OCI-LY7 (cell line): ENCODE data around the gene ADARB2. TPM values are rescaled to one million over a fixed set of nuclear protein-coding genes. Genes with fewer than 3 reads are reported as not detected.

Experiments used
- BruUV-seq: library from RNA; stranded (reverse); fragments of 400-500 nt; replicated peaks from 2 replicates; lab custom pipeline; 2021; lab: Mats Ljungman, UMichigan
- CTCF ChIA-PET: fragments of 300-600 bp; sonication (Branson Sonifier 250); formaldehyde crosslinking; loops from one replicate; lab custom pipeline; 2022; ENCODE audit warnings: antibody characterized with exemption; ENCODE audit not compliant: unreplicated experiment; lab: Charles Lee
- POLR2A ChIA-PET: fragments of 300-600 bp; sonication (Branson Sonifier 250); formaldehyde crosslinking; loops from one replicate; lab custom pipeline; 2022; ENCODE audit warnings: antibody characterized with exemption; lab: Charles Lee
- DNase-seq: peaks from one replicate; pipeline ENCODE4 v3.0.0-alpha.2; 2015; ENCODE audit warnings: low spot score
- H2AFZ ChIP-seq: fragments of 200-600 bp; sonication (generic), shearing (Covaris generic); 2 replicates; pipeline ENCODE4 v1.6.1; 2014; ENCODE audit warnings: mild to moderate bottlenecking, antibody characterized with exemption, low read length, moderate library complexity
- H3K27ac ChIP-seq: fragments of 200-600 bp; sonication (generic); 2 replicates; pipeline ENCODE4 v1.5.1; 2014; ENCODE audit warnings: mixed run types, low read depth, mild to moderate bottlenecking, moderate library complexity, low read length, inconsistent platforms; ENCODE audit not compliant: poor library complexity, severe bottlenecking
- H3K36me3 ChIP-seq: fragments of 200-600 bp; sonication (generic); 2 replicates; pipeline ENCODE4 v1.6.1; 2014; ENCODE audit warnings: mild to moderate bottlenecking, antibody characterized with exemption, low read length, moderate library complexity, mixed read lengths; ENCODE audit not compliant: insufficient read depth
- H3K4me1 ChIP-seq: fragments of 200-600 bp; sonication (generic); 2 replicates; pipeline ENCODE4 v1.5.1; 2014; ENCODE audit warnings: mild to moderate bottlenecking, low read length; ENCODE audit not compliant: insufficient read depth, poor library complexity, severe bottlenecking
- H3K4me2 ChIP-seq: fragments of 200-600 bp; sonication (generic); 2 replicates; pipeline ENCODE4 v1.6.1; 2014; ENCODE audit warnings: mild to moderate bottlenecking, low read length
- H3K4me3 ChIP-seq: fragments of 200-600 bp; sonication (generic); 2 replicates; pipeline ENCODE4 v1.5.1; 2014; ENCODE audit warnings: mild to moderate bottlenecking, low read depth, low read length; ENCODE audit not compliant: poor library complexity, severe bottlenecking
- H3K79me2 ChIP-seq: fragments of 200-600 bp; sonication (generic); 2 replicates; pipeline ENCODE4 v1.6.1; 2016; ENCODE audit warnings: low read depth, mild to moderate bottlenecking, low read length, moderate library complexity, mixed read lengths; ENCODE audit not compliant: insufficient read depth
- H3K9me2 ChIP-seq: fragments of 200-600 bp; sonication (generic); 2 replicates; pipeline ENCODE4 v1.6.1; 2016; ENCODE audit warnings: mild to moderate bottlenecking, low read length, mixed read lengths; ENCODE audit not compliant: insufficient read depth
- H3K9me3 ChIP-seq: fragments of 200-600 bp; sonication (generic); 2 replicates; pipeline ENCODE4 v1.6.1; 2014; ENCODE audit warnings: mild to moderate bottlenecking, mixed run types, low read length, mixed read lengths
- H4K20me1 ChIP-seq: fragments of 200-600 bp; sonication (generic); 2 replicates; pipeline ENCODE4 v1.6.1; 2014; ENCODE audit warnings: mild to moderate bottlenecking, antibody characterized with exemption, low read length, moderate library complexity, mixed read lengths; ENCODE audit not compliant: insufficient read depth
- EZH2phosphoT487 ChIP-seq: fragments of 200-600 bp; sonication (generic); IDR thresholded peaks from 2 replicates; pipeline ENCODE4 v1.6.1; 2018; ENCODE audit warnings: low read depth, borderline replicate concordance, mild to moderate bottlenecking, mixed run types, antibody characterized with exemption, low read length, moderate library complexity, mixed read lengths
- intact Hi-C: fragments of 100-400 bp; cut with micrococcal nuclease; formaldehyde crosslinking; loops from one replicate; pipeline ENCODE4 v1.10.0; 2022; ENCODE audit not compliant: unreplicated experiment
- total RNA-seq, 2 experiments: library from RNA; depleted of rRNA in 1 of 2; stranded (reverse); fragments of >200 nt in 1 of 2; shearing (Covaris generic) in 1 of 2; gene quantifications; 2 replicates each; pipeline ENCODE4 v1.2.3, GENCODE V29; 2014 to 2022
- TF ChIP-seq, protein P1 (sequence below): fragments of 200-600 bp; sonication (generic); conservative IDR thresholded peaks from 2 replicates; pipeline ENCODE4 v1.5.1; 2014; ENCODE audit warnings: mild to moderate bottlenecking, antibody characterized with exemption, low read length, moderate library complexity, mixed read lengths

The ADARB2 gene
- total RNA-seq, 2 experiments from 2014 or later, result 0.03 TPM; not detected in 1

DNA sequence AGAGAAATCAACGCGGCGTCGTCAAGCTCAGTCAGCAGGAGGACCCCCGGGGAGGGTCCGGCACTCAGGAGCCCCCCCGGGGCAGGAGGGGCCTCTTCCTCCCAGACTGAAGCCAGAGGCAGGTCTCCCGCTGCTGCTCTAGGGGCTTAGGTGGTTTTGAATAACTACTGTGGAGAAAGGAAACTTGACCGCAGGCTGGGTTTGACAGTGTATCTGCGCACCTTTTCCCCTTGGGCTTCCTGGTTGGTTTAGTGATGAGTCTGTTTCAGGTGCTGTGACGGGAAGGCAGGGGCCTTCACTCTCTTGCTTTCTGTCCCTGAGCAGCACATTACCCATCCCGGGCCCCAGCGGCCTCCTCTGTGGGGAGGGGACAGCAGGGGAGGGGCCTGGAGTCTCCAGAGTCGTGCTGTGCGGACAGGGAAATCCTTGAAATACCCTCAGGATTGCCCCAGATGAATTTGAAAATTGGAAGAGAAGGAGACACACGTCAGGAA lies 262.2 kb downstream of the ADARB2 start:
- no peak overlapping the region for H2AFZ ChIP-seq
- H3K9me3 ChIP-seq, result no peaks in the 10 kb centered on the region
- ChIA-PET POLR2A (no interaction called here), CTCF (no interaction called here)
- no peak overlapping the region for H3K4me3 ChIP-seq
- H3K79me2 ChIP-seq, result no peaks in the 10 kb centered on the region
- no peaks in the 10 kb centered on the region for H3K9me2 ChIP-seq
- H3K4me1 ChIP-seq, result peaks cover 8% of the 10 kb centered on the region
- peak overlapping the region; percentile 17; the same call in 1 of the 2 replicates for H3K4me2 ChIP-seq
- no peak for TF ChIP-seq EZH2phosphoT487
- TF ChIP-seq, protein P1, sequence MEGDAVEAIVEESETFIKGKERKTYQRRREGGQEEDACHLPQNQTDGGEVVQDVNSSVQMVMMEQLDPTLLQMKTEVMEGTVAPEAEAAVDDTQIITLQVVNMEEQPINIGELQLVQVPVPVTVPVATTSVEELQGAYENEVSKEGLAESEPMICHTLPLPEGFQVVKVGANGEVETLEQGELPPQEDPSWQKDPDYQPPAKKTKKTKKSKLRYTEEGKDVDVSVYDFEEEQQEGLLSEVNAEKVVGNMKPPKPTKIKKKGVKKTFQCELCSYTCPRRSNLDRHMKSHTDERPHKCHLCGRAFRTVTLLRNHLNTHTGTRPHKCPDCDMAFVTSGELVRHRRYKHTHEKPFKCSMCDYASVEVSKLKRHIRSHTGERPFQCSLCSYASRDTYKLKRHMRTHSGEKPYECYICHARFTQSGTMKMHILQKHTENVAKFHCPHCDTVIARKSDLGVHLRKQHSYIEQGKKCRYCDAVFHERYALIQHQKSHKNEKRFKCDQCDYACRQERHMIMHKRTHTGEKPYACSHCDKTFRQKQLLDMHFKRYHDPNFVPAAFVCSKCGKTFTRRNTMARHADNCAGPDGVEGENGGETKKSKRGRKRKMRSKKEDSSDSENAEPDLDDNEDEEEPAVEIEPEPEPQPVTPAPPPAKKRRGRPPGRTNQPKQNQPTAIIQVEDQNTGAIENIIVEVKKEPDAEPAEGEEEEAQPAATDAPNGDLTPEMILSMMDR, result no peak
- no peak overlapping the region for H3K27ac ChIP-seq
- no peak for DNase-seq
- BruUV-seq, result no TSS peak
- intact Hi-C loops, result no loop called here
- H3K36me3 ChIP-seq, result no peaks in the 10 kb centered on the region
- no peaks in the 10 kb centered on the region for H4K20me1 ChIP-seq

DNA sequence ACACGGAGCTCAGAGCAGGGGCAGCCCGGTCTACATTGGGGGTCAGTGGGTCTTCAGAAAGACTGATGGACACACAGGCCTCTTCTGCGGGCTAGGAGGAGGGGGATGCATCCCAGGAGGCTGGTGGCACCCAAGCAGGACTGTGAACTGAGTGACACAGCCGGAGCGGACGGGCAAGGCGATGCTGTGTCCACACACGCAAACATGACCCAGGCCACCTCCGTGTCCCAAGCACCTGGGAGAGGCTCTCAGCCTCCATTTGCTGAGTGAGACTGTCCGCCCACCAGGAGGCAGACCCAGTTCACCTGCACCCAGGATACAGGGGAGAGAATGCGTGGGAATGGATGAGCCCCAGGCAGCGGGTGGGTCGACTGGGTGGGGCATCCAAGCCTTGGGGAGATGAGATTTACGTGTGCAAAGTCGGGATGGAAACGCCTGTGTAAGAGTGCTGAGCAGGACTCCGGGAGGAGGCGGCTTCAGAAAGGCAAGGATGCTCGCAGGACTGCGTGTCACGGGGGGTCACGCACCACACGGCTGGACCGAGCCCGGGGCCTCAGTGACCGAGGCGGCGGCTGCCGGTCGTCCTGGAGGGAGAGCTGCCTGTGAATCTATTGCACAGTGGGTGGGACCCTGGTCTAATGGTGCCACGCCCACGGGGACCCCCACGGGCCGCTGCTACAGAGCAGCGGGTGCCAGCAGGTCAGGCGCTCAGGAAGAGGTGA lies 262.8 kb downstream of the ADARB2 start:
- no peak overlapping the region; the same call in 1 of the 2 replicates for H3K4me2 ChIP-seq
- POLR2A ChIA-PET, result no interaction called here
- H3K36me3 ChIP-seq, result no peaks in the 10 kb centered on the region
- no peaks in the 10 kb centered on the region for H3K9me2 ChIP-seq
- CTCF ChIA-PET, result no interaction called here
- TF ChIP-seq, protein P1, result no peak
- no peak overlapping the region for H3K4me3 ChIP-seq
- H2AFZ ChIP-seq, result no peak overlapping the region
- DNase-seq, result no peak
- no peaks in the 10 kb centered on the region for H3K79me2 ChIP-seq
- no peak overlapping the region for H3K27ac ChIP-seq
- peaks cover 10% of the 10 kb centered on the region for H3K4me1 ChIP-seq
- H3K9me3 ChIP-seq, result no peaks in the 10 kb centered on the region
- no peaks in the 10 kb centered on the region for H4K20me1 ChIP-seq
- BruUV-seq, result no TSS peak
- intact Hi-C loops, result no loop called here

DNA sequence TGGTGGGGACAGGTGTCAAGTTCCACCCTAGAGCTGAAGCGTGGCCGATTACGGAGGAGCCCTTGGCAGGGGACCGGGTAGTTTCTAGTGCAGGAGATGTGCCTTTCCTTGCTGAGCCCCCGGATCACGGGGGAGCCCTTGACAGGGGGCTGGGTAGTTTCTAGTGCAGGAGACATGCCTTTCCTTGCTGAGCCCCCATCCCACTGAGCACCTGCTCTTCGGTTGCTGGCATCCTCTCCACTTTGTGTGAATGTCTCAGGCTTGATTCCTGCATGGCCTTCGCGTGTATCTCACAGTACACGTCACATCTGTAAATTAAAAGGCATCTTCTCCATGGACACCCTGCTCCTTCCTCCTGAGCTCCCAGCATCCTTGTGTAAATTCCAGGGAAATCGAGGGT lies 263.5 kb downstream of the ADARB2 start:
- Histone ChIP-seq H3K9me3 (no peaks in the 10 kb centered on the region), H3K27ac (no peak overlapping the region), H2AFZ (no peak overlapping the region), H3K36me3 (no peaks in the 10 kb centered on the region), H4K20me1 (no peaks in the 10 kb centered on the region), H3K4me3 (no peak overlapping the region), H3K4me1 (peaks cover 13% of the 10 kb centered on the region), H3K79me2 (no peaks in the 10 kb centered on the region), H3K9me2 (no peaks in the 10 kb centered on the region), H3K4me2 (no peak overlapping the region)
- POLR2A ChIA-PET, result interaction anchor here (0.7 kb wide), 1 partner anchor 639 kb away, joined by 7 read pairs; no protein-coding TSS in a partner anchor
- BruUV-seq, result no TSS peak
- TF ChIP-seq EZH2phosphoT487, result no peak
- TF ChIP-seq, protein P1, result no peak
- no peak for DNase-seq
- intact Hi-C loops, result no loop called here
- CTCF ChIA-PET, result no interaction called here
